Natural killer cell (primary cell): ENCODE data around the gene RIC3. TPM values are rescaled to one million over a fixed set of nuclear protein-coding genes. Genes with fewer than 3 reads are reported as not detected.

ENCODE experiments used
- ATAC-seq, 3 donors: fragments of 150-1000 bp in 2 of 3; fragments of 200-7000 bp in 1 of 3; cut with Tn5 transposase; 1 replicate in 1 of 3; 2 replicates in 2 of 3; pipeline ENCODE4 v1.10.0; 2021; ENCODE audit warnings: mild to moderate bottlenecking in 2 of 3, moderate library complexity in 2 of 3
- DNase-seq, 2 donors: peaks; one replicate each; pipeline versions ENCODE4 v3.0.0 to v3.0.0-alpha.2; 2013 to 2021; ENCODE audit warnings: mixed read lengths in 1 of 2
- H3K27ac ChIP-seq: one replicate; pipeline ENCODE4 v1.5.1; 2013; ENCODE audit warnings: mild to moderate bottlenecking, low read length
- H3K27me3 ChIP-seq: one replicate; pipeline ENCODE4 v1.6.1; 2013; ENCODE audit warnings: low read length; ENCODE audit not compliant: control insufficient read depth, insufficient read depth
- H3K36me3 ChIP-seq: one replicate; pipeline ENCODE4 v1.6.1; 2013; ENCODE audit warnings: low read length; ENCODE audit not compliant: control insufficient read depth, insufficient read depth
- H3K4me1 ChIP-seq: one replicate; pipeline ENCODE4 v1.6.1; 2013; ENCODE audit warnings: low read length; ENCODE audit not compliant: control insufficient read depth, insufficient read depth
- H3K4me3 ChIP-seq: one replicate; pipeline ENCODE4 v1.5.1; 2013; ENCODE audit warnings: low read length
- H3K9me3 ChIP-seq: one replicate; pipeline ENCODE4 v1.6.1; 2013; ENCODE audit warnings: low read length; ENCODE audit not compliant: control insufficient read depth, insufficient read depth
- H3K27ac Mint-ChIP-seq, 2 donors: one replicate each; pipeline ENCODE4 v1.8.0; 2022; ENCODE audit warnings: mild to moderate bottlenecking in 2 of 2, mixed read lengths in 2 of 2, moderate library complexity in 1 of 2
- H3K27me3 Mint-ChIP-seq, 2 donors: one replicate each; pipeline ENCODE4 v1.8.0; 2022; ENCODE audit warnings: low read depth in 2 of 2, mixed read lengths in 2 of 2
- H3K36me3 Mint-ChIP-seq: one replicate; pipeline ENCODE4 v1.8.0; 2022; ENCODE audit warnings: mixed read lengths
- H3K4me1 Mint-ChIP-seq, 2 donors: one replicate each; pipeline ENCODE4 v1.8.0; 2022; ENCODE audit warnings: mixed read lengths in 2 of 2
- H3K4me3 Mint-ChIP-seq: one replicate; pipeline ENCODE4 v1.8.0; 2022; ENCODE audit warnings: mild to moderate bottlenecking, moderate library complexity, mixed read lengths
- H3K9me3 Mint-ChIP-seq, 2 donors: one replicate each; pipeline ENCODE4 v1.8.0; 2022; ENCODE audit warnings: mixed read lengths in 2 of 2
- WGBS: methylation state at CpG from one replicate; pipeline ENCODE4 v1.1.7; 2013; ENCODE audit warnings: missing lambda C conversion rate; ENCODE audit not compliant: insufficient coverage; 5-methylcytosine and 5-hydroxymethylcytosine counted together
- intact Hi-C: fragments of 100-400 bp; cut with micrococcal nuclease; formaldehyde crosslinking; loops from one replicate; pipeline ENCODE4 v1.14.2; 2022
- total RNA-seq, 4 donors: library from RNA; stranded (reverse); fragments of 120-200 nt in 1 of 4; gene quantifications; one replicate each; pipeline versions ENCODE4 v1.2.3 to v1.2.4, GENCODE V29; 2013 to 2022
- TF ChIP-seq, protein P1 (sequence below): fragments of 200-600 bp; IDR thresholded peaks from one replicate; pipeline ENCODE4 v1.8.0; 2022; ENCODE audit warnings: antibody characterized with exemption

The RIC3 gene
- total RNA-seq, 3 donors from 2014 or later (not counting 1 experiment from before 2014, with no cell fraction given): 3.5 to 4.7 (median 3.6) TPM

DNA sequence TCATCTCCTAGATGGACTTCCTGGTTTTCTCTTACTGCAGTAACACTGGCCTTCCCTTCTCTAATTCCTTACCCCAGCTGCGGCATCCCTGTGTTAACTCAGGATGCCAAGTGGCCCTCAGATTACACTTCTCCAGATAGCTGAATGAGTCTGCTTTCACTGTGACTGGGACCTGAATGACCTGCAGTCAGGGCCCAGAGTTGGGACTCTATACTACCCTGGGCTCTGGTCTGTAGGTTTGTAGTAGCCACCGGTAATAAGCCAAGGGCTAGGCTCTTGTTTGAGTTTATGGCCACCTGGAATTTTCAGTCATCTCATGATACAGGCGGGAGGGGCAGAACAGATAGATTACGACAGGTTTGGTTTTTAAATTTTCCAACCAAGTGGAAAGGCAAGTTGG, 63.7 kb downstream of the RIC3 start:
- H3K27ac ChIP-seq: no peak overlapping the region
- intact Hi-C loops: no loop called here
- H3K9me3 Mint-ChIP-seq: no peaks in the 10 kb centered on the region
- H3K4me1 Mint-ChIP-seq: no peaks in the 10 kb centered on the region
- no peaks in the 10 kb centered on the region for H3K36me3 ChIP-seq
- no peaks in the 10 kb centered on the region for H3K27me3 Mint-ChIP-seq
- H3K4me3 Mint-ChIP-seq: no peak overlapping the region
- no peaks in the 10 kb centered on the region for H3K27me3 ChIP-seq
- H3K9me3 ChIP-seq: no peaks in the 10 kb centered on the region
- no peak overlapping the region for H3K27ac Mint-ChIP-seq
- WGBS: 95% methylated on average over 4 of the region's 4 CpGs
- no peaks in the 10 kb centered on the region for H3K4me1 ChIP-seq
- TF ChIP-seq, protein P1, sequence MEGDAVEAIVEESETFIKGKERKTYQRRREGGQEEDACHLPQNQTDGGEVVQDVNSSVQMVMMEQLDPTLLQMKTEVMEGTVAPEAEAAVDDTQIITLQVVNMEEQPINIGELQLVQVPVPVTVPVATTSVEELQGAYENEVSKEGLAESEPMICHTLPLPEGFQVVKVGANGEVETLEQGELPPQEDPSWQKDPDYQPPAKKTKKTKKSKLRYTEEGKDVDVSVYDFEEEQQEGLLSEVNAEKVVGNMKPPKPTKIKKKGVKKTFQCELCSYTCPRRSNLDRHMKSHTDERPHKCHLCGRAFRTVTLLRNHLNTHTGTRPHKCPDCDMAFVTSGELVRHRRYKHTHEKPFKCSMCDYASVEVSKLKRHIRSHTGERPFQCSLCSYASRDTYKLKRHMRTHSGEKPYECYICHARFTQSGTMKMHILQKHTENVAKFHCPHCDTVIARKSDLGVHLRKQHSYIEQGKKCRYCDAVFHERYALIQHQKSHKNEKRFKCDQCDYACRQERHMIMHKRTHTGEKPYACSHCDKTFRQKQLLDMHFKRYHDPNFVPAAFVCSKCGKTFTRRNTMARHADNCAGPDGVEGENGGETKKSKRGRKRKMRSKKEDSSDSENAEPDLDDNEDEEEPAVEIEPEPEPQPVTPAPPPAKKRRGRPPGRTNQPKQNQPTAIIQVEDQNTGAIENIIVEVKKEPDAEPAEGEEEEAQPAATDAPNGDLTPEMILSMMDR: no peak
- H3K36me3 Mint-ChIP-seq: no peaks in the 10 kb centered on the region
- DNase-seq (no peak), ATAC-seq (no peak)
- H3K4me3 ChIP-seq: no peak overlapping the region

DNA sequence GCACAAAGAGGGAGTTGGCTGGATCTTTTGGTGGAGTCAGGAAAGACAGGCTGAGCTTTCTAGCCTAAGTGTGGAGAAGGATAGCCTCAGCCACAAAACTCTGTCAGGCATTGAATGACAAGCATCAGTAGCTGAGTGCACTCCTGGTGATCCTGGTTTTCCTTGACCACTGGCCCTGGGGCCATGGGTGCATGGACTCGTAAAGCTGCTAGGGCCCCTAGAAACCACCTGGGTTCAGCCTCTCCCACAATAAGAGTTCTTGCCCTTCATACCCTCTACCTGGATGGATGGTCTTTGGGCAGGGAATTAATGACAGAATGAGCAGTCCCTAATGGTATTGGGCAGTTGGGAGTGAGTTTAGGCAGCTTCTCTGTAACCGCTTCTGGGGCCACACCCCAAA, 64.9 kb downstream of the RIC3 start:
- H3K27me3 ChIP-seq: no peaks in the 10 kb centered on the region
- Mint-ChIP-seq H3K4me1 (no peaks in the 10 kb centered on the region), H3K9me3 (no peaks in the 10 kb centered on the region), H3K4me3 (no peak overlapping the region), H3K27me3 (no peaks in the 10 kb centered on the region), H3K27ac (no peak overlapping the region), H3K36me3 (no peaks in the 10 kb centered on the region)
- H3K36me3 ChIP-seq: no peaks in the 10 kb centered on the region
- no peaks in the 10 kb centered on the region for H3K4me1 ChIP-seq
- 91% methylated on average over 1 of the region's 2 CpGs for WGBS
- TF ChIP-seq, protein P1: no peak
- no peak for DNase-seq
- no peaks in the 10 kb centered on the region for H3K9me3 ChIP-seq
- intact Hi-C loops: no loop called here
- H3K27ac ChIP-seq: no peak overlapping the region
- no peak for ATAC-seq
- H3K4me3 ChIP-seq: no peak overlapping the region

DNA sequence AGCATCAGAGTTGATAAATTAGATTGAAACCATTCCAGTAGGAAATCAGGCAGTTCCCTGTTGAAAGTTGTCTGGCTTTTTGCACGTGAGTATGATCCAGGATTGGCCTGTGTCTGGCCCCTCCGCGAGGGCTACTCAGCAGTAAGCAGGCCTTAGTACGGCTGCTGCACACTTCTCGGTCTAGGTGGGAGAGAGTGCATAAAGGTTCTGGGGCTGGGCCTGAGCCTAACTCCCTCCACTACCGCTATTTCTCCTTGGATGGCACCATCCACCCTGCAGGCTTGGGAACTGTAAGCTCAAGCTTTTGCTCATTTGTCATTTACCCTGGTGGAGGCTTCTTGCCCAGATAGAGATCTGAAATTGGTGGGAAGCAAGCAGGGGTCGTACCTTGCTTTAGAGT, 65.9 kb downstream of the RIC3 start:
- Mint-ChIP-seq H3K4me1 (no peaks in the 10 kb centered on the region), H3K27me3 (no peaks in the 10 kb centered on the region), H3K9me3 (no peaks in the 10 kb centered on the region), H3K4me3 (no peak overlapping the region), H3K36me3 (no peaks in the 10 kb centered on the region), H3K27ac (no peak overlapping the region)
- Histone ChIP-seq H3K27ac (no peak overlapping the region), H3K4me3 (no peak overlapping the region), H3K36me3 (no peaks in the 10 kb centered on the region), H3K9me3 (no peaks in the 10 kb centered on the region), H3K4me1 (no peaks in the 10 kb centered on the region), H3K27me3 (no peaks in the 10 kb centered on the region)
- DNase-seq (no peak), ATAC-seq (no peak)
- intact Hi-C loops: no loop called here
- WGBS: 86% methylated on average over 7 of the region's 7 CpGs
- TF ChIP-seq, protein P1: no peak

DNA sequence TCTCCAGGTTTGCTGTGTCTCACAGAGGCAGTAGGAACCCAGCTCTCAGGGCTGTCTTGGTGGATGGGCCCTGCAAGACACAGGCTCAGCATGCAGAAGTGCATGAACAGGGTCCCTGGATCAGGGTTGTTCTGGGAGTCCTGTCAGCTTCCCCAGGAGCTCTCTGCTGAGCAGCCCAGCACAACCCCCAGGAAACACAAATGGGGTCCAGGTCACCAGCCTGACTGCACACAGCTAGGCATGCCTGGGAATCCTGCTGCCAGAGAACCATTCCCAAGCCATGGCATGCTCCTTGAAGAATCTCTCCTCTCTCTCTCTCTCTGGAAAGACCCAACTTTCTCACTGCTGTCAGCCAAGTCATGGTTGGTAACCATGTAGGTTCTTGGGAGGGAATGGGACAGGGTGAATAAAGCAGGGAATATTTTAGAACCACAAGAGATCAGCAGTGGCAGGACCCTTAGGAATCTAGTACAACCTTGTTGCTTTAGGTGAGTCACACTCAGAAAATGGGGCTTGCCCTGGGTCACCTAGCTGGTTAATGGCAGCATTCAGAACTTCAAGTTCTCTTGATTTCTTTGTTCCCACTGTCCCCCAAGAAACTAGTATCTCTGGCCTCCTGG, 66.4 kb downstream of the RIC3 start:
- intact Hi-C loops: no loop called here
- Histone ChIP-seq H3K4me1 (no peaks in the 10 kb centered on the region), H3K9me3 (no peaks in the 10 kb centered on the region), H3K4me3 (no peak overlapping the region), H3K27ac (no peak overlapping the region), H3K36me3 (no peaks in the 10 kb centered on the region), H3K27me3 (no peaks in the 10 kb centered on the region)
- Mint-ChIP-seq H3K9me3 (no peaks in the 10 kb centered on the region), H3K4me3 (no peak overlapping the region), H3K4me1 (no peaks in the 10 kb centered on the region), H3K27ac (no peak overlapping the region), H3K36me3 (no peaks in the 10 kb centered on the region), H3K27me3 (no peaks in the 10 kb centered on the region)
- ATAC-seq: no peak
- TF ChIP-seq, protein P1: no peak
- DNase-seq: no peak
